Measurements from ENCODE around the gene GPAM. TPM values are rescaled to one million over a fixed set of nuclear protein-coding genes. Genes with fewer than 3 reads are reported as not detected.
"Not testable (repeated sequence)": the region's sequence is repeated elsewhere in the genome, so short reads cannot be mapped to it uniquely, and the experiment has no call there.

GPAM gene
- total RNA-seq, 2 experiments from 2014 or later = 6.1 to 7.1 TPM

- peaks cover 4% of the 10 kb centered on the region for H3K27me3 Mint-ChIP-seq (ENCODE audit: low read depth)
- H3K27ac Mint-ChIP-seq = no peak overlapping the region
- no peak overlapping the region for H3K4me3 Mint-ChIP-seq
- DNase-seq (no peak), ATAC-seq (no peak)
- POLR2A ChIA-PET = no interaction called here
- no peaks in the 10 kb centered on the region for H3K4me1 Mint-ChIP-seq (ENCODE audit: low read depth)
- CTCF ChIA-PET = no interaction called here
- H3K36me3 Mint-ChIP-seq (ENCODE audit: low read depth) = no peaks in the 10 kb centered on the region
- no peaks in the 10 kb centered on the region for H3K9me3 Mint-ChIP-seq (ENCODE audit: insufficient read depth)
Measured at GRCh38 chr10:112213836-112214235, 30.3 kb upstream of the GPAM start.

GRCh38 chr10:112213098-112213823 lies 29.7 kb upstream of the GPAM start:
- ChIA-PET CTCF (no interaction called here), POLR2A (no interaction called here)
- no peak overlapping the region for H3K4me3 Mint-ChIP-seq
- ATAC-seq = no peak
- no peak for DNase-seq
- H3K27me3 Mint-ChIP-seq (ENCODE audit: low read depth) = peaks cover 4% of the 10 kb centered on the region
- H3K36me3 Mint-ChIP-seq (ENCODE audit: low read depth) = no peaks in the 10 kb centered on the region
- no peak overlapping the region for H3K27ac Mint-ChIP-seq
- H3K4me1 Mint-ChIP-seq (ENCODE audit: low read depth) = no peaks in the 10 kb centered on the region
- H3K9me3 Mint-ChIP-seq (ENCODE audit: insufficient read depth) = no peaks in the 10 kb centered on the region

GRCh38 chr10:112210666-112211065 lies 27.1 kb upstream of the GPAM start:
- no peak overlapping the region for H3K4me3 Mint-ChIP-seq
- no peak overlapping the region for H3K27ac Mint-ChIP-seq
- CTCF ChIA-PET = no interaction called here

GRCh38 chr10:112209684-112210131 lies 26.1 kb upstream of the GPAM start:
- no peaks in the 10 kb centered on the region for H3K4me1 Mint-ChIP-seq (ENCODE audit: low read depth)
- ATAC-seq (no peak), DNase-seq (no peak)
- POLR2A ChIA-PET = no interaction called here
- H3K27ac Mint-ChIP-seq = no peak overlapping the region
- no peaks in the 10 kb centered on the region for H3K9me3 Mint-ChIP-seq (ENCODE audit: insufficient read depth)
- no peaks in the 10 kb centered on the region for H3K36me3 Mint-ChIP-seq (ENCODE audit: low read depth)
- H3K4me3 Mint-ChIP-seq = no peak overlapping the region
- H3K27me3 Mint-ChIP-seq (ENCODE audit: low read depth) = peaks cover 6% of the 10 kb centered on the region
- CTCF ChIA-PET = interaction anchor here (0.9 kb wide), 1 partner anchor 73 kb away, joined by 3 read pairs; no protein-coding TSS in a partner anchor

More at GRCh38 chr10:112210666-112211065, 27.1 kb upstream of the GPAM start:
- ATAC-seq (no peak), DNase-seq (no peak)
- H3K27me3 Mint-ChIP-seq (ENCODE audit: low read depth) = peaks cover 8% of the 10 kb centered on the region
- POLR2A ChIA-PET = no interaction called here
- no peaks in the 10 kb centered on the region for H3K4me1 Mint-ChIP-seq (ENCODE audit: low read depth)
- H3K36me3 Mint-ChIP-seq (ENCODE audit: low read depth) = no peaks in the 10 kb centered on the region
- H3K9me3 Mint-ChIP-seq (ENCODE audit: insufficient read depth) = no peaks in the 10 kb centered on the region

GRCh38 chr10:112208997-112209396 lies 25.4 kb upstream of the GPAM start:
- no peak overlapping the region for H3K4me3 Mint-ChIP-seq
- no peaks in the 10 kb centered on the region for H3K36me3 Mint-ChIP-seq (ENCODE audit: low read depth)
- H3K9me3 Mint-ChIP-seq (ENCODE audit: insufficient read depth) = no peaks in the 10 kb centered on the region
- ChIA-PET CTCF (interaction anchor here (0.9 kb wide), 1 partner anchor 72 kb away, joined by 3 read pairs; no protein-coding TSS in a partner anchor), POLR2A (no interaction called here)
- H3K4me1 Mint-ChIP-seq (ENCODE audit: low read depth) = no peaks in the 10 kb centered on the region
- peaks cover 8% of the 10 kb centered on the region for H3K27me3 Mint-ChIP-seq (ENCODE audit: low read depth)
- ATAC-seq (no peak), DNase-seq (no peak)
- H3K27ac Mint-ChIP-seq = no peak overlapping the region

- H3K9me3 Mint-ChIP-seq (ENCODE audit: insufficient read depth) = no peaks in the 10 kb centered on the region
- ChIA-PET CTCF (no interaction called here), POLR2A (no interaction called here)
- ATAC-seq (no peak), DNase-seq (no peak)
- no peak overlapping the region for H3K27ac Mint-ChIP-seq
- no peaks in the 10 kb centered on the region for H3K36me3 Mint-ChIP-seq (ENCODE audit: low read depth)
- no peak overlapping the region for H3K4me3 Mint-ChIP-seq
- H3K27me3 Mint-ChIP-seq (ENCODE audit: low read depth) = peaks cover 11% of the 10 kb centered on the region
- H3K4me1 Mint-ChIP-seq (ENCODE audit: low read depth) = no peaks in the 10 kb centered on the region
Measured at GRCh38 chr10:112208292-112208691, 24.7 kb upstream of the GPAM start.

- peaks cover 18% of the 10 kb centered on the region for H3K27me3 Mint-ChIP-seq (ENCODE audit: low read depth)
- DNase-seq (no peak), ATAC-seq (no peak)
- CTCF ChIA-PET = no interaction called here
- H3K27ac Mint-ChIP-seq = no peak overlapping the region
- no peaks in the 10 kb centered on the region for H3K36me3 Mint-ChIP-seq (ENCODE audit: low read depth)
- POLR2A ChIA-PET = no interaction called here
- no peak overlapping the region for H3K4me3 Mint-ChIP-seq
- H3K9me3 Mint-ChIP-seq (ENCODE audit: insufficient read depth) = no peaks in the 10 kb centered on the region
- H3K4me1 Mint-ChIP-seq (ENCODE audit: low read depth) = no peaks in the 10 kb centered on the region
Measured at GRCh38 chr10:112203328-112204076, 19.9 kb upstream of the GPAM start.

GRCh38 chr10:112202561-112203241 lies 19.1 kb upstream of the GPAM start:
- H3K9me3 Mint-ChIP-seq (ENCODE audit: insufficient read depth) = no peaks in the 10 kb centered on the region
- DNase-seq (no peak), ATAC-seq (no peak)
- ChIA-PET CTCF (no interaction called here), POLR2A (no interaction called here)
- no peak overlapping the region for H3K4me3 Mint-ChIP-seq
- no peaks in the 10 kb centered on the region for H3K36me3 Mint-ChIP-seq (ENCODE audit: low read depth)
- no peak overlapping the region for H3K27ac Mint-ChIP-seq
- no peaks in the 10 kb centered on the region for H3K4me1 Mint-ChIP-seq (ENCODE audit: low read depth)
- H3K27me3 Mint-ChIP-seq (ENCODE audit: low read depth) = peaks cover 14% of the 10 kb centered on the region

- DNase-seq (no peak), ATAC-seq (no peak)
- Mint-ChIP-seq H3K4me3 (no peak overlapping the region), H3K27me3 (ENCODE audit: low read depth) (peaks cover 14% of the 10 kb centered on the region), H3K9me3 (ENCODE audit: insufficient read depth) (no peaks in the 10 kb centered on the region), H3K36me3 (ENCODE audit: low read depth) (no peaks in the 10 kb centered on the region), H3K27ac (no peak overlapping the region), H3K4me1 (ENCODE audit: low read depth) (no peaks in the 10 kb centered on the region)
- ChIA-PET CTCF (no interaction called here), POLR2A (no interaction called here)
Measured at GRCh38 chr10:112202076-112202475, 18.5 kb upstream of the GPAM start.

- Mint-ChIP-seq H3K9me3 (ENCODE audit: insufficient read depth) (no peaks in the 10 kb centered on the region), H3K27ac (no peak overlapping the region), H3K4me1 (ENCODE audit: low read depth) (no peaks in the 10 kb centered on the region), H3K27me3 (ENCODE audit: low read depth) (peaks cover 16% of the 10 kb centered on the region), H3K36me3 (ENCODE audit: low read depth) (no peaks in the 10 kb centered on the region), H3K4me3 (no peak overlapping the region)
- POLR2A ChIA-PET = no interaction called here
- ATAC-seq (no peak), DNase-seq (no peak)
- CTCF ChIA-PET = no interaction called here
Measured at GRCh38 chr10:112201334-112201733, 17.8 kb upstream of the GPAM start.

- not testable (repeated sequence) for H3K4me3 Mint-ChIP-seq
Measured at GRCh38 chr10:112200259-112200658, 16.7 kb upstream of the GPAM start.

GRCh38 chr10:112197662-112198061 lies 14.1 kb upstream of the GPAM start:
- H3K27me3 Mint-ChIP-seq (ENCODE audit: low read depth); DNase-seq; CTCF ChIA-PET; H3K9me3 Mint-ChIP-seq (ENCODE audit: insufficient read depth); H3K4me1 Mint-ChIP-seq (ENCODE audit: low read depth); H3K36me3 Mint-ChIP-seq (ENCODE audit: low read depth); ATAC-seq; POLR2A ChIA-PET; H3K27ac Mint-ChIP-seq; H3K4me3 Mint-ChIP-seq: not testable (repeated sequence)

More at GRCh38 chr10:112200259-112200658, 16.7 kb upstream of the GPAM start:
- ATAC-seq; H3K4me1 Mint-ChIP-seq (ENCODE audit: low read depth); H3K9me3 Mint-ChIP-seq (ENCODE audit: insufficient read depth); POLR2A ChIA-PET; CTCF ChIA-PET; H3K27ac Mint-ChIP-seq; DNase-seq; H3K36me3 Mint-ChIP-seq (ENCODE audit: low read depth): not testable (repeated sequence)
- peaks cover 16% of the 10 kb centered on the region for H3K27me3 Mint-ChIP-seq (ENCODE audit: low read depth)

Data from activated CD8-positive, alpha-beta T cell treated with anti-CD3 and anti-CD28 coated beads, Interleukin-2, amount 10 ng/mL, durations not matched to agents 7 days and 5 days (primary cell).